Measurements from ENCODE around the gene DDR2. TPM values are rescaled to one million over a fixed set of nuclear protein-coding genes. Genes with fewer than 3 reads are reported as not detected.

DDR2 gene
- total and polyA plus RNA-seq, 2 of the 4 experiments (the other 2 are of a cell fraction), result 66.1 to 245 TPM

GRCh38 chr1:162590101-162590500 lies 42.2 kb upstream of the DDR2 start:
- no peak overlapping the region for H2BK5ac ChIP-seq (ENCODE audit: low read depth, low read length, poor library complexity, severe bottlenecking)
- dilution Hi-C loops (cut with HindIII; ENCODE audit: low sequenced_read_pairs, unreplicated experiment), result no loop called here
- H3K4me1 ChIP-seq (ENCODE audit: control insufficient read depth, insufficient read depth, low read length), result no peaks in the 10 kb centered on the region
- H2BK15ac ChIP-seq (ENCODE audit: low read depth, low read length), result no peak overlapping the region
- in situ Hi-C loops (cut with MboI; ENCODE audit: low sequenced_read_pairs), result no loop called here
- ChIA-PET CTCF (no interaction called here), POLR2A (ENCODE audit: unreplicated experiment) (no interaction called here)
- no peak overlapping the region for H2AK9ac ChIP-seq (replicated peaks; ENCODE audit: low read depth, low read length, poor library complexity)
- H3K23ac ChIP-seq (ENCODE audit: low read depth, low read length), result no peak overlapping the region
- no peak overlapping the region for H3K56ac ChIP-seq (ENCODE audit: extremely low read depth, insufficient read depth, low read length)
- DNase-seq, result no peak
- intact Hi-C loops (cut with micrococcal nuclease), result no loop called here
- no peak overlapping the region for H2AK5ac ChIP-seq (ENCODE audit: low read depth, low read length)
- no peak overlapping the region for H3K14ac ChIP-seq (replicated peaks; ENCODE audit: low read depth, low read length)
- H3K9ac ChIP-seq (ENCODE audit: low read depth, low read length), result no peak overlapping the region
- H4K8ac ChIP-seq (ENCODE audit: low read depth in 2 of 2, low read length in 2 of 2), result no peak overlapping the region
- peaks cover 41% of the 10 kb centered on the region for H3K36me3 ChIP-seq (ENCODE audit: control insufficient read depth, insufficient read depth, low read length)
- H2BK120ac ChIP-seq (ENCODE audit: low read depth, low read length), result no peak overlapping the region
- WGBS, 2 experiments (ENCODE audit: extremely low coverage in 2 of 2, insufficient read length in 1 of 2), result no CpG with 5 or more reads among the region's 3 CpGs
- TF ChIP-seq SMC3 (IDR thresholded peaks at IDR 0.05; ENCODE audit: low read depth, low read length) (no peak), POLR2A (IDR thresholded peaks at IDR 0.05; ENCODE audit: low read depth, low read length) (no peak), CHD1 (IDR thresholded peaks at IDR 0.05; ENCODE audit: low read depth, low read length) (no peak), RFX5 (IDR thresholded peaks at IDR 0.05; ENCODE audit: low read depth, low read length) (no peak), CTCF (conservative IDR thresholded peaks at IDR 0.05; ENCODE audit: low read depth, low read length) (no peak), BHLHE40 (IDR thresholded peaks at IDR 0.05; ENCODE audit: low read depth, low read length) (no peak), ELK1 (IDR thresholded peaks at IDR 0.05; ENCODE audit: borderline replicate concordance, low read depth, low read length) (no peak), MXI1 (IDR thresholded peaks at IDR 0.05; ENCODE audit: borderline replicate concordance, low read depth, low read length) (no peak), MAFK (IDR thresholded peaks at IDR 0.05; ENCODE audit: low read depth, low read length) (no peak), USF2 (IDR thresholded peaks at IDR 0.05; ENCODE audit: low read depth, low read length) (no peak), RAD21 (IDR thresholded peaks at IDR 0.05; ENCODE audit: low read length) (no peak), MAZ (IDR thresholded peaks at IDR 0.05; ENCODE audit: borderline replicate concordance, low read depth, low read length) (no peak), NFE2L2 (IDR thresholded peaks at IDR 0.05; ENCODE audit: low read depth, low read length) (no peak), RCOR1 (IDR thresholded peaks at IDR 0.05; ENCODE audit: insufficient replicate concordance, low read length) (no peak), FOS (IDR thresholded peaks at IDR 0.05; ENCODE audit: low read depth, low read length) (no peak), CEBPB (IDR thresholded peaks at IDR 0.05; ENCODE audit: low read depth, low read length) (no peak)
- H3K4me3 ChIP-seq (ENCODE audit: insufficient read depth, low read depth, low read length), result no peak overlapping the region
- H3K79me1 ChIP-seq (ENCODE audit: low read depth in 1 of 2, low read length in 2 of 2), result peaks cover 25 to 42% of the 10 kb centered on the region in 2 experiments
- no peak overlapping the region for H2AFZ ChIP-seq (replicated peaks; ENCODE audit: low read length, poor library complexity)
- no peak overlapping the region for H3K27ac ChIP-seq (ENCODE audit: insufficient read depth, low read length)
- H4K91ac ChIP-seq (ENCODE audit: insufficient read depth, low read depth, low read length), result no peak overlapping the region
- H3K18ac ChIP-seq (ENCODE audit: low read depth, low read length), result no peak overlapping the region
- no peak overlapping the region for H2BK20ac ChIP-seq (ENCODE audit: low read depth, low read length)
- no peaks in the 10 kb centered on the region; the same call in 1 of the 2 replicates for H3K9me1 ChIP-seq (ENCODE audit: insufficient read depth, low read length)
- peaks cover 3% of the 10 kb centered on the region; the same call in 1 of the 2 replicates for H4K20me1 ChIP-seq (ENCODE audit: insufficient read depth, low read length)
- BruUV-seq (replicated peaks), result no TSS peak
- H3K4ac ChIP-seq (ENCODE audit: low read depth, low read length), result no peak overlapping the region
- no peak overlapping the region for H3K4me2 ChIP-seq (ENCODE audit: low read depth, low read length)
- no peaks in the 10 kb centered on the region for H3K27me3 ChIP-seq (ENCODE audit: control insufficient read depth, insufficient read depth, low read length)
- H3K9me3 ChIP-seq (ENCODE audit: control insufficient read depth, insufficient read depth, low read length), result no peaks in the 10 kb centered on the region
- no peak overlapping the region for H4K5ac ChIP-seq (ENCODE audit: low read depth, low read length)
- ATAC-seq (ENCODE audit: low read depth), result no peak

Data from IMR-90 (cell line).